Kasumi-1 (cell line): ENCODE measurements around the gene TUSC2.
A peak's percentile ranks its signal among the peaks of the same experiment; 100 is the strongest.

Source experiments
- DNase-seq, 2 experiments: peaks; one replicate each; lab custom pipeline; 2025; lab: John Stamatoyannopoulos, UW

Gene TUSC2

GRCh38 chr3:50334339-50335075, 6.5 kb upstream of the TUSC2 start:
- DNase-seq: no peak

- no peak for DNase-seq
Measured at GRCh38 chr3:50333744-50334328, 5.8 kb upstream of the TUSC2 start.

GRCh38 chr3:50331364-50331907, 3.4 kb upstream of the TUSC2 start:
- DNase-seq: no peak

DNA sequence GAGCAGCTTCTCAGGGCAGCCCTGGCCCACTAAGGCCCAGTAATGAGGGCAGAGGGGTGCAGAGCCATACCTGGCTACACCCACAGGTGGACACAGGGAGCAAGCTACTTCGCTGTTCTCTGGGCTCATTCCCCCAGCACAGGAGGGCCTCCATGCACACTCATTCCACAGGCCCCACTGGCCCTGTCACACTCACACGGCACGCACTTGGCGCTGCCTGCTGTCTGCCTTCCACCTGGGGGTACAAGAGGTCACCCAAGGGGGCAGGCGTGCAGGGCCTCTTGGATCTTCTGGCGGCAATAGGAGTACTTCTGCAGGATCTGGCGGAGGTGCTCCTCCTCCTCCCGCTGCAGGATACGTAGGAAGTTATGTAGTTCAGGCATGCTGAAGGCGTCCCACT, 2.3 kb upstream of the TUSC2 start:
- DNase-seq: no peak

DNA sequence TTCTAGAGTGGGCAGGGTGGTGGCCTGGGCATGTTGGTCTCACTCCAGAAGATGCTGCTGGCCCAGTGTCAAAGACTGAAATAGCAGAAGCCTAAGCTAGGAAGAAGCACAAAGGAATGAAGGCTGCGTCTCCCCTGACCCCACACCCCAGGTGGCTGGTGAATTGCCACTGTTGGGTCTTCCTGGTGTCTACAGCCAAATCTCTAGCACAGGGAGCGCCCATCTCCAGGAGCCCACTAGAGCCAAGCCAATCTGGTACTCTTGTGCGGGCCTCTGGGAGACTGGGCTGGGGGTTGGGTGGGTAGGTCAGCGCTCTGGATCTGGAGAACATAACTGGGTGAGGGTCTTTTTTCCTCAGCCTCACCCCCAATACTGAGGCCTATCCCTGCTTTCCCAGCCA, 894 bp downstream of the TUSC2 start:
- no peak for DNase-seq

DNA sequence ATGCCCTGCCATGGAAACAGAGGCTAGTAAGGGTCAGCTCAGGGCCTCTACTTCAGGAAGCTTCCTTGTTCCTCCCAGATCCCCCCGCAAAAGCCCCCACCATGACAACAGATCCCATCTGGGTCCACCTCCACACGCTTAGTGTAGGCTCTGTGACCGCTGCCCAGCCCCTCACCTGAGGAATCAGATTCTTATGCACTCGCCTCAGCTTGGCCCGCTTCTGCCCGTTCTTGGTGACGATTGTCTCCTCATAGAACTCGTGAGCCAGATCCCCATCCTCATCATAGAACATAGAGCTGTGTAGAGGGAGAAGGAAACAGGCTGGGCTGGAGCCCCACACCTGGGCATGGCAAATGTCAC, 1.9 kb downstream of the TUSC2 start:
- DNase-seq: no peak

DNA sequence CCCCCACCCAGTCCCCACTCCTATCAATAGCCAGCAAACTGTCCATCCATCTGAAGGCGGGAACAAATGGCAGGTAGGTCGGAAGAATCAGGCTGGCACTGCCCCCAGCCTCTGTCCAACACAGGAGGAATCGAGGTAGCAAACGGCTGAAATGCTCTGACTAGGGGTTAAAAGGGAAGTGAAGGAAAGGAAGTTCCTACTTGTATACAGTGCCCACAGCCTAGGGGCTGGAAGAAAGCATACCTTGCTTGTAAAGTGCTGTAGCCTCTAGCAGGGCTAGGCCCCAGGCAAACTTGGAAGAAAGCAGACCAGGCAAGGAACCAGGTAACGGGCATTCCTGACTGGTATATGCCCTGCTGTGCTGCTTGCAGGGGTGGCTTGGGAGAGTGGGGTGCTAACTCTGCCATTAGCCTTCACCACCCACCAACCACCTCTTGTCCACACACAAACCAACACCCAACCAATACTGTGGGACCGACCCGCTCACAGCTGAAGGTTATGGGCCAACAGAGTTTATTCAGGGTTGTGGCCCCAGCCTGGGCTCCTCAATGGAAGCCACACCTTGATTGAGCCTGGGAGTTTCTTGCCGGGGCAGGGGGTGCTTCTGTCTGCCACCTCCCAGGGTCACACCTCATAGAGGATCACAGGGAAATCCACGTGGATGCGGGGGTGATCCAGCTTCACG, 2.4 kb downstream of the TUSC2 start:
- peak in 1 of 2 experiments; percentile 19 for DNase-seq

DNA sequence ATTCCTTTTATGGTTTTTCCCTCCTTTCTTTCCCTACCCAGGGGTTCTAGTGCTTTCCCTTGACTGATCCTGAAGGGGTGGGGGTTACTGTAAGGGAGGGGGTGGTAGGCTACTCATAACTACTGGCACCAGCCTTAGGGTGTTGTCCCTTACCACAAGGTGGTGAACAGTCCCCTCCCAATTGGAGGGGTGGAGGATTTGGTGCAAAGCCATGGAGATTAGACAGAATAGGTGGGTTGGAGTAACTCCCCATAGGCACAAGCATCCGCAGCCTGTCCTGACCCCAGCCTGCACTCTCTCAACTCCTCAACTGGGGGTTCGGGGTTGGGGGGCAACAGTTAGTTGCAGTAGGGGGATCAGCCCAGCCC, 2.9 kb downstream of the TUSC2 start:
- no peak for DNase-seq

DNA sequence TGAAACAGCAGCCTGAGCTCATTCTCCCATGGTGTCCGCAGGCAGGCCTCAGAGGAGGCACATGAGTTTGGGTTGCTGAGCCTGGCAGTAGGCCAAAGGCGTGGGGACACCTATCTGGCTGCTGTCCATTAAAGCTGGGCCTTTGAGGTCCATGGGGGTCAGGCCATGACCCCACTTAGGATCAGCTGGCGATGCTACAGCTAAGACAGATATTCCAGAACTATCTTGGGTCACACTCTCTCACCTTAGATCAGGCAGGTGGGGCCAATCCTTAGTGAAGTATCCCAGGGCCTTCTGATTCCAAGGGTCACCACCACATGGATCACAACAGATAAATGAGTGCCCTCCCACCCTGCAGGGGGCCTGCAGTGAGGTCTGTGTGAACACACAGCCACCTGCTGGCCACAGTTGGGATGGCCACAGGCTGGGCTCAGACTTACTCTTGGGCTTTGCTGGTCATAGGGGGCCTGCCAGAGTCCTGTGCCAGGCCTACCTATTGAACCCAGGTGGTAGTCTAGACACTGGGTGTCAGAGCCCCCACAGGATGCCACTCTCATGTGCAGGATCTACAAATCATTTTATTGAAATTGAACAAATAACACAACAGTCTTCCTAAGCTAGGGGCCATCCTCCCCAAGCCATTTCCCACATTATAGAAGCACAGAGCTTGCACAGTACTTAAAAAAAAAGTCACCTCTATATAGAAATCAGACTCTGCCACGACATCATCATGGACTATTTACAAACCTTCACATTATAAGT, 3.5 kb downstream of the TUSC2 start:
- peak; percentile 48 to 78 for DNase-seq

GRCh38 chr3:50323614-50324199, 4.3 kb downstream of the TUSC2 start:
- DNase-seq: no peak

- DNase-seq: no peak
Measured at GRCh38 chr3:50323092-50323600, 4.9 kb downstream of the TUSC2 start.

DNA sequence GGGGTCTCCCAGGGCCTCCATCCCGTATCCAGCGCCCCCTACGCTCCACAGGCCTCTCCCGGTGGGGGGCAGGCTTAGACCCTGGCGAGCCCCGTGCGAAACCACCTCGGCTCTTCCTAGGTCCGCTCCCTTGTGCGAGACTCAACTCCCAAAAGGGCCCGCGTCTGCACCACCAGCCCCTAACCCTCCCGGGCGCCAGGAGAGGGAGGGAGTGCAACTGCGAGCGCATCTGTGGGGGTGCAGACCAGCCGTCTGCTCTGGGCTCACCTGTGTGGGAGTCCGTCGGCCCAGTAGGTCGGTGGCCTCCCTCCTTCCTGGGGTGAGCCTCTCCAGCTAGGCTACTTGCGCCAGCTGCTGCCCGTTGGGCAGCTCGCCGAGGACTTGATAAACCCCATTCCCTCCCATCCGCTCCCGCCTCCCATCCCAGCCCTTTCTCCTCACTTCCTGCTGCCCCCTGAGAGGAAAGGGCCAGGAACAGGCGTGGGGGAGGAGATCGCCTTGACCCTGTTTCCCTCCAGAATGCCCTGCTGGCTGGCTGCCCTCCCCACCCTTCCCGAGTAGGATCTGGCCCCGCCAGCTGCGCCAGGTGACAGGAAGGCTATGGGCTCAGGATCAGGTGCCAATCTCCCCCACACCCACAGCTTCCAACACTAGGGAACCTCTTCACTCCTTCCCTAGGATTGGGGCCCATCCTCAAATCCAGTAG, 5.5 kb downstream of the TUSC2 start, which contains the start of gene HYAL2:
Gene HYAL2, minus strand, starts transcription at position 360 of the 706 bp plus-strand sequence. CDS start 2,256 bp downstream, outside the sequence.
- DNase-seq: no peak

DNA sequence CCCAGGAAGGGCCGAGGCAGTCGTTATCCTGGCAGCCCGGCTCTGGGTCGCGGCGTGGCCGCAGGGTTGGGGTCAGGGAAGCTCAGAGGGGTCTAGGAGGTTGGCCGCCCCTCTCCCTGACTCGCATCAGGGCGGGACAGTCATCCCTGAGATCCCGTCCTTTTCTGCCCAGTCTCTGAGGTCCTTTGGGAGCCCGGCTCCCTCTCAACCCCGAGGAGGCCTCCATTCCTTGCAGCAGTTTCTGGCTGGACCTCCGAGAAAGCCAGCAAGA, 6.0 kb downstream of the TUSC2 start:
- no peak for DNase-seq

DNA sequence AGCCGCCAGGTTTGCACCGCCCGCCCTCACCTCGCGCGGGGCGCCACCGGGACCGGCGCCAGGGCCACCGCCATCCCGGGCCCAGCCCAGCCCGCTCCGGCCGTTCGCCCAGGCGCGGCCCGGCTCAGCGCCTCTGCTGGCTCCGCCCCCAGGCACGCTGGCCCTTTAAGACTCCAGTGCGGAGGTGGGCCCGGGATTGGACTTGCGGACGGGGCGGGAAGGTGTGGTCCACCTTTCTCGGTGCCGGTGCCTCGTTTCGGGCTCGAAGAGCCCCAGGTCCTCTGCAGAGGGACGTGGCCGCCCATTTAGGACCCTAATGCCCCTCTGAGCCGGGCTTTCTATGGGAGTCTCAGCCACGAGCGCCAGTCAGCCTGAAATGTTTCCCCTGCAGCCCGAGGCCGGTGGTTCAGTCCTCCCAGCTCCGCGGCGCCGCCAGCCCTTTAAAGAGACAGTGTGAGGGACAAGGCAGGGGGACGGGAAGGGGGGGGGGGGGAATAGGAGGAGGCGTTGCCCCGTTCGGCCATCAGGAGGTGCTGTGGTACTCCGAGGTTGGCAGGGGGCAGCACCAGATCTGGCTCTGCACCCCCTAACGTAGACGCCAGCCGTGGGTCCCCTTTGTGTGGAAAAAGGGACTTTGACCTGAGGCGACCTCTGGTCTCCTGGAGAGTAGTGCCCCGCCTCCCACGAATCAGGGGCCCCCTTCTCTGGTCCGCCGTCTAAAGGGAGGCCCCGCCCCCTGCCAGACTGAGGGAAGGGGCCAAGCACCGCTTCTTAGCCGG, 6.5 kb downstream of the TUSC2 start:
- DNase-seq: peak; percentile 88 to 90

DNA sequence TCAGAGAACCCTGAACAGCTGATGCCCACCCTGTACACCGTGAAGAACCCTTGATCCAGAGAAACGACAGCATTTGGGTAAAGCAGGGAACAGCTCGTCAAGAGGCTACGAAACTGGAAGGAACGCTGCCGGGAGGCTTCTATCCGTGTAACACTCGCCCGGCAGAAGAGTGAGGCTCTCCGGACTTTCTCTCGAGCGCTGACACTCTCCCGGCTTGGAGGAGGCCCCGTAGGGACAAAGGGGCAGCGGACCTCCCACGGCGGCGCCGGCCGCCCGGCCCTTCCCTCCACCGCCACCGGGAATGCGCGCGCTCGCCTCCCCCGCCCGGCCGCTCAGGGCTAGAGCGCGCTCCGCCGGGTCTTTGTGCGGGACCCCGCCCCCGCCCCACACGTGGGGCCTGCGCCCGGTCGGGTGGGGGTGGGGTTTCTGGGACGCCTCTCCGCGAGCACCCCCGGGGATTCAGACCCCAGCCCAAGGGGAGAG, 7.1 kb downstream of the TUSC2 start:
- DNase-seq: peak; percentile 48 to 58

- no peak for DNase-seq
Measured at GRCh38 chr3:50319894-50320625, 8.0 kb downstream of the TUSC2 start.

- DNase-seq: no peak
Measured at GRCh38 chr3:50319181-50319893, 8.7 kb downstream of the TUSC2 start.

GRCh38 chr3:50318615-50319014, 9.4 kb downstream of the TUSC2 start:
- no peak for DNase-seq

- DNase-seq: no peak
Measured at GRCh38 chr3:50318163-50318562, 9.9 kb downstream of the TUSC2 start.
